GM04504 (cell line): ENCODE results near the gene SERPINB6.
"Not testable (repeated sequence)": the region's sequence is repeated elsewhere in the genome, so short reads cannot be mapped to it uniquely, and the experiment has no call there.

ENCODE experiments used
- DNase-seq: peaks from one replicate; pipeline ENCODE4 v3.0.0-alpha.2; 2012; ENCODE audit warnings: low read depth

The SERPINB6 gene

DNA sequence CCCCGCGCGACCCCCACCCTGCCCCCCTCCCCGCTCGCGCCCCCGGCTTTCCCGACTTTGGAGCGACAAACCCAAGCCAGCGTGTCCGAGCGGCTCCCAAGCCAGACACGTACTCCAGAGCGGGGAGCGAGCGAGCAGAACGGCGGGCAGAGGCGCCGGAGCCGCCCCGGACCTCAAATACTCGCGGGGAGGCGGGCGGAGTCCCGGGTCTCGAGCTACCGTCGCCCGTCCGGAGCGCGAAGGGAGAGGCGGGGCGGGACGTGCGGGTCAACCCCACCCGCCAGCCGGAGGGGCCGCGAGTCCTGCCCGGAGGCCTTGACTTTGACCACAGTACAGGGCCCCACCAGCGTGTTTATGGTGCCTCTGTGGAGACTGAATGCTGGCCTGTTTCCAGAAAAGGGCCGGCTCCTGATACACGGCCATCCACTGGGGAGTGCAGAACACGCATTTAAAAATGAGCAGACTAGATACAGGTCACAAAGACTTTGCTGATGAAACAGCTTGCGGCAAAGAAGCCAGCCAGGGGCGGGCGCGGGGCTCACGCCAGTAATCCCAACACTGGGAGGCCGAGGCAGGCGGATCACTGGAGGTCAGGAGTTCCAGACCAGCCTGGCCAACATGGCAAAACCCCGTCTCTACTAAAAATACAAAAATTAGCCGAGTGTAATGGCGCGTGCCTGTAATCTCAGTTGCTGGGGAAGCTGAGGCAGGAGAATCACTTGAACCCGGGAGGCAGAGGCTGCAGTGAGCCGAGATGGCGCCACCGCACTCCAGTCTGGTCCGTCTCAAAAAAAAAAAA, at the start of gene SERPINB6:
Gene SERPINB6, minus strand, starts transcription at position 148 of the 799 bp plus-strand sequence. CDS start 12,235 bp downstream, outside the sequence.
- DNase-seq, result no peak

DNA sequence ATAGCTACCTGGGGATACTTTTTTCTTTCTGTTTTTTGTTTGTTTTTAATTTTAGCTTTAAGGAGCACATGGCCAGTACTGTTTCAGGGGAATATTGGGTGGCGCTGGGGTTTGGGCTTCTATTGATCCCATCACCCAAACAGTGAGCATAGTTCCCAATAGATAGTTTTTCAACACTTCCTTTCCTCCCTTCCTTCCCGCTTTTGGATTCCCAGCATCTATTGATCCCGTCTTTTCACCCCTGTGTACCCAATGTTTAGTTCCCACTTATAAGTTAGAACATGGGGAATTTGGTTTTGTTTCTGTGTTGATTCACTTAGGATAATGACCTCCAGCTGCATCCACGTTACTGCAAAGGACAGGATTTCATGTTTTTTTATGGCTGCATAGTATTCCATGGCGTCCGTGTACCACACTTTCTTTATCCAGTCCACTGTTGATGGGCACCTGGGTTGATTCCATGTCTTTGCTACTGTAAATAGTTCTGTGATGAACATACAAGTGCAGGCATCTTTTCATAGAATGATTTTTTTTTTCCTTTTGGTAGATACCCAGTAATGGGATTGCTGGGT, 48.5 kb upstream of the SERPINB6 start:
- DNase-seq, result no peak

GRCh38 chr6:3019065-3019464, 47.7 kb upstream of the SERPINB6 start:
- DNase-seq, result no peak

DNA sequence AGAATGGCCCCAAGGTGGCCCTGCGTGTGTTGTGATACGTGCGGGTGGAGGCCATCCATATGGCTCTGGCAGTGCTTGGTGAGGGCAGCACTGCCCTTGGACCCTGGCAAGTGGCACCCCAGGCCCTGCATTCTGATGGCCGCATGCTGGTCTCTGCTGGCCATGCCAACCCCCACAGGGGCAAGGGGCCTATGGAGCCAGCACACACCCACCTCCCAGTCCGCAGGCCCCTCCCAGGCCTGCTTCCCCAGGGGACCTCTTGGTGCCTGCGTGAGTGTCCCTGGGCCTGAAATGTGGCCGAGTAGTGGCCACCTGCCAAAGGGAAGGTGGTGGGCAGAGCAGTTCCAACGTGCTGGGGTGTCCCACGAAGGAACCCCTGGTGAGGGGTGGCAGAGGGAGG, 45.9 kb upstream of the SERPINB6 start:
- no peak for DNase-seq

- DNase-seq, result no peak
Observed at GRCh38 chr6:3016473-3017280, 45.3 kb upstream of the SERPINB6 start.

DNA sequence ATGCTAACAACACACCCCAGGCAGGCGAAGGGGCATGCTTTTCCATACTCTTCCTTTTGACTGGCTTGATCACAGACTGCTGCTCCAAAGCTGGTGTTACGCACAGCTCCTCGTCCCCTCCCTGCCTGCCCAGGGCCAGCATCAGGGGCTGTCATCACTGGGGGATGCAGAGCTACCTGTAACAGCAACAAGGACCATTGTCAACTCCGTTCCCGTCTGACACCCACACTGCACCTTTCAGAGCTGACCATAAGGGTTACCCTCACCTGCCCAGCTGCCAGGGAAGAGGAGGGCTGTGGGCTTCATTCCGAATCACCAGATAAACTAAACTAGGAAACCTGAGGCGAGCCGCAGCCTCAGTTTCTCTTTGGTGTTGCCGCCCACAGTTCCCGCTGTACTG, 43.8 kb upstream of the SERPINB6 start:
- no peak for DNase-seq

- DNase-seq, result no peak
Observed at GRCh38 chr6:3014675-3015066, 43.3 kb upstream of the SERPINB6 start.

GRCh38 chr6:3013901-3014674, 42.7 kb upstream of the SERPINB6 start:
- DNase-seq, result no peak

GRCh38 chr6:3013486-3013885, 42.1 kb upstream of the SERPINB6 start:
- no peak for DNase-seq

DNA sequence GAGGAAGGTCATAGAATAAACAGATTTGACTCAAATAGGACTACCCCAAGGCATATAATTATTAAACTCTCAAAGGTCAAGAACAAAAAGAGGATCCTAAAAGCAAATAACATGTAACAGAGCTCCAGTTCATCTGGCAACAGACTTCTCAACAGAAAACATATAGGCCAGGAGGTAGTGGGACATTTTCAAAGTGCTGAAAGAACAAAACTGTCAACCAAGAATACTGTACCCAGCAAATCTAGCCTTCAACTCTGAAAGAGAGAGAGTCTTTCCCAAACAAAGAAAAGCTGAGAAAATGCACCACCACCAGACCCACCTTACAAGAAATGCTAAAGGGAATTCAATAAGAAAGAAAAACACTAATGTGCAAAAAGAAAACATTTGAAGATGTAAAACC, 40.2 kb upstream of the SERPINB6 start:
- DNase-seq, result no peak

- no peak for DNase-seq
Observed at GRCh38 chr6:3011158-3011557, 39.8 kb upstream of the SERPINB6 start.

- DNase-seq, result no peak
Observed at GRCh38 chr6:3009930-3010329, 38.6 kb upstream of the SERPINB6 start.

GRCh38 chr6:3008712-3009265, 37.4 kb upstream of the SERPINB6 start:
- DNase-seq, result not testable (repeated sequence)

- DNase-seq, result no peak
Observed at GRCh38 chr6:3007571-3007970, 36.2 kb upstream of the SERPINB6 start.

DNA sequence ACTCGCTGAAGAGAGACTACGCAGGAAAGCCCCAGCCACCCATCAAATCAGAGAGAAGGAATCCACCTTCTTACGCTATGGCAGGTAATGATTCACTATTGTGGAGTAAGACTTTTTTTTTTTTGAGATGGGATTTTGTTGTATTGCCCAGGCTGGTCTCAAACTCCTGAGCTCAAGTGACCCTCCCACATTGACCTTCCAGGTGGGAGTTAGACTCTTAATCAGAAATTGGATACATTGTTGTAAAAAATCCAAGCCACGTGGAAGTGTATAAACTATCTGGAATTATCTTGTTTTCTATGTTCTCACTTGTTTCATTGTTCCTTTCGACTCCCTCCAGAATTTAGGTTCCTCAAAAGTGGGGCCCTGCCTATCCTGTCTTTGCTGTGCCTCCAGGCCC, 35.1 kb upstream of the SERPINB6 start:
- DNase-seq, result no peak

DNA sequence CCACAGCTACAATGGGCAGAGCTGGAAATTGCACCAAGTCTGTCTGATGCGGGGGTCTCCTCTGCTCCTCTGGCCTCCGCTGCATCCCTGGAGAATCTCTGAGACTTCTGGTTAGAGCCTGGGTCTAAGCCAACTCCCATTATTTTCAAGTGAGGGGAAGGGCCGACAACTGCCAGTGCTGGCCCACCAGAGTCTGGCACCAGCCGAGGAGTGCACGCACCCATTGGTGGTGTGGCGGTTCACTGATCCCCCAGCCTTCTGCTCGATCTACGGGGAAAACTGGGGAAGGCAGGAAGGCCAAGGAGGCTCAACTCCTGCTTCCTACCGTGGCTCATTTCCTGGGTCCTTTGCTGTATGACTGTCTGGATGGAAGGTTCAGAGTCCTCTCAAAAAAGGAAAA, 34.5 kb upstream of the SERPINB6 start:
- no peak for DNase-seq

DNA sequence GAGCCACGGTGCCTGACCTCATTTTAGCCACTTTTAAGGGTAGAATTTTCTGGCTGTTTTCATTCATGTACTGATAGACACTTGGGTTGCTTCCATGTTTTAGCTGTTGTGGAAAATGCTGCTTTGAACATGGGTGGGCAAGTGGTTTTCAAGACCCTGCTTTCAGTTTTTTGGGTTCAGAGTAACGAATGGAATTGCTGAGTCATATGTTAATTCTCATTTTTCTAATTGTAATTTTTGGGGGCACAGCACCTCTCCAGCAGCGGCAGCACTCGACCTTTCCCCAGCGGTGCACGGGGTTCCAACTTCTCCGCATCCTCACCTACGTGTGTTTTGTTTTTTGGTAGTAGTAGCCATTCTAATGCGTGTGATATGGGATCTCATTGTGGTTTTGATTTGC, 33.7 kb upstream of the SERPINB6 start:
- DNase-seq, result no peak

- not testable (repeated sequence) for DNase-seq
Observed at GRCh38 chr6:3003226-3003625, 31.9 kb upstream of the SERPINB6 start.

GRCh38 chr6:3001773-3002293, 30.5 kb upstream of the SERPINB6 start:
- DNase-seq, result peak; percentile 72

- DNase-seq, result no peak
Observed at GRCh38 chr6:3001146-3001772, 29.9 kb upstream of the SERPINB6 start.
